ENCODE measurements around the gene MACROD1. TPM values are rescaled to one million over a fixed set of nuclear protein-coding genes. Genes with fewer than 3 reads are reported as not detected.

Gene MACROD1
- total RNA-seq, 4 donors from 2014 or later, result 10.4 to 31.5 (median 19.5) TPM

- 72 to 76% methylated on average over 12 to 15 of the region's 21 CpGs for WGBS, 2 donors
- H3K4me3 ChIP-seq, result no peak overlapping the region
- TF ChIP-seq POLR2A (IDR thresholded peaks at IDR 0.05) (no peak), CTCF (IDR thresholded peaks at IDR 0.05) (no peak)
- H3K27me3 ChIP-seq, result no peaks in the 10 kb centered on the region
- no peaks in the 10 kb centered on the region for H3K36me3 ChIP-seq
- H3K9me3 ChIP-seq, result no peaks in the 10 kb centered on the region
- DNase-seq, result no peak
- intact Hi-C loops (cut with DNase I), result no loop called here
- no peaks in the 10 kb centered on the region for H3K4me1 ChIP-seq
- H3K27ac ChIP-seq, result no peak overlapping the region
These were observed 55.2 kb downstream of the MACROD1 start for GRCh38 chr11:64110465-64111375.

- WGBS, 2 donors, result 81 to 92% methylated on average over 2 to 6 of the region's 8 CpGs
- intact Hi-C loops (cut with DNase I), result no loop called here
- no peaks in the 10 kb centered on the region for H3K27me3 ChIP-seq
- DNase-seq, result no peak
- TF ChIP-seq CTCF (IDR thresholded peaks at IDR 0.05) (no peak), POLR2A (IDR thresholded peaks at IDR 0.05) (no peak)
- no peaks in the 10 kb centered on the region for H3K36me3 ChIP-seq
- H3K27ac ChIP-seq, result no peak overlapping the region
- H3K9me3 ChIP-seq, result no peaks in the 10 kb centered on the region
- H3K4me1 ChIP-seq, result no peaks in the 10 kb centered on the region
- no peak overlapping the region for H3K4me3 ChIP-seq
These were observed 56.6 kb downstream of the MACROD1 start for GRCh38 chr11:64109332-64109731.

- DNase-seq, result no peak
- H3K4me3 ChIP-seq, result no peak overlapping the region
- TF ChIP-seq CTCF (IDR thresholded peaks at IDR 0.05) (no peak), POLR2A (IDR thresholded peaks at IDR 0.05) (no peak)
- no peak overlapping the region for H3K27ac ChIP-seq
- no peaks in the 10 kb centered on the region for H3K36me3 ChIP-seq
- intact Hi-C loops (cut with DNase I), result no loop called here
- no peaks in the 10 kb centered on the region for H3K27me3 ChIP-seq
- WGBS, 2 donors, result 86 to 89% methylated on average over 9 of the region's 9 CpGs
- H3K9me3 ChIP-seq, result no peaks in the 10 kb centered on the region
- no peaks in the 10 kb centered on the region for H3K4me1 ChIP-seq
These were observed 58.6 kb downstream of the MACROD1 start for GRCh38 chr11:64107303-64107702.

GRCh38 chr11:64104632-64105031 is 61.3 kb downstream of the MACROD1 start:
- Histone ChIP-seq H3K4me1 (no peaks in the 10 kb centered on the region), H3K27me3 (no peaks in the 10 kb centered on the region), H3K27ac (no peak overlapping the region), H3K9me3 (no peaks in the 10 kb centered on the region), H3K36me3 (no peaks in the 10 kb centered on the region), H3K4me3 (no peak overlapping the region)
- 80 to 100% methylated on average over 1 to 3 of the region's 5 CpGs for WGBS, 2 donors
- intact Hi-C loops (cut with DNase I), result no loop called here
- DNase-seq, result no peak
- TF ChIP-seq CTCF (IDR thresholded peaks at IDR 0.05), result no peak
- TF ChIP-seq POLR2A (IDR thresholded peaks at IDR 0.05), result no peak

GRCh38 chr11:64103277-64103985 is 62.5 kb downstream of the MACROD1 start:
- intact Hi-C loops (cut with DNase I), result no loop called here
- TF ChIP-seq CTCF (IDR thresholded peaks at IDR 0.05) (no peak), POLR2A (IDR thresholded peaks at IDR 0.05) (no peak)
- H3K9me3 ChIP-seq, result no peaks in the 10 kb centered on the region
- H3K36me3 ChIP-seq, result no peaks in the 10 kb centered on the region
- H3K27ac ChIP-seq, result no peak overlapping the region
- H3K27me3 ChIP-seq, result no peaks in the 10 kb centered on the region
- DNase-seq, result no peak
- 64 to 74% methylated on average over 3 to 6 of the region's 13 CpGs for WGBS, 2 donors
- H3K4me3 ChIP-seq, result no peak overlapping the region
- no peaks in the 10 kb centered on the region for H3K4me1 ChIP-seq
